Measurements from ENCODE around the gene IL10. TPM values are rescaled to one million over a fixed set of nuclear protein-coding genes. Genes with fewer than 3 reads are reported as not detected.

IL10 gene
- total and polyA plus RNA-seq, 8 donors: 0.29 to 7.2 (median 1.5) TPM; not detected in 2

- intact Hi-C loops (cut with DNase I; ENCODE audit: low total_unique reads): no loop called here
- TF ChIP-seq EP300 (IDR thresholded peaks at IDR 0.05) (no peak), POLR2AphosphoS5 (IDR thresholded peaks at IDR 0.05) (no peak), POLR2A (IDR thresholded peaks at IDR 0.05) (no peak)
- TF ChIP-seq, protein P1, sequence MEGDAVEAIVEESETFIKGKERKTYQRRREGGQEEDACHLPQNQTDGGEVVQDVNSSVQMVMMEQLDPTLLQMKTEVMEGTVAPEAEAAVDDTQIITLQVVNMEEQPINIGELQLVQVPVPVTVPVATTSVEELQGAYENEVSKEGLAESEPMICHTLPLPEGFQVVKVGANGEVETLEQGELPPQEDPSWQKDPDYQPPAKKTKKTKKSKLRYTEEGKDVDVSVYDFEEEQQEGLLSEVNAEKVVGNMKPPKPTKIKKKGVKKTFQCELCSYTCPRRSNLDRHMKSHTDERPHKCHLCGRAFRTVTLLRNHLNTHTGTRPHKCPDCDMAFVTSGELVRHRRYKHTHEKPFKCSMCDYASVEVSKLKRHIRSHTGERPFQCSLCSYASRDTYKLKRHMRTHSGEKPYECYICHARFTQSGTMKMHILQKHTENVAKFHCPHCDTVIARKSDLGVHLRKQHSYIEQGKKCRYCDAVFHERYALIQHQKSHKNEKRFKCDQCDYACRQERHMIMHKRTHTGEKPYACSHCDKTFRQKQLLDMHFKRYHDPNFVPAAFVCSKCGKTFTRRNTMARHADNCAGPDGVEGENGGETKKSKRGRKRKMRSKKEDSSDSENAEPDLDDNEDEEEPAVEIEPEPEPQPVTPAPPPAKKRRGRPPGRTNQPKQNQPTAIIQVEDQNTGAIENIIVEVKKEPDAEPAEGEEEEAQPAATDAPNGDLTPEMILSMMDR (IDR thresholded peaks at IDR 0.05): no peak
- Histone ChIP-seq H3K27me3 (no peaks in the 10 kb centered on the region), H3K27ac (no peak overlapping the region), H3K4me1 (peaks cover 29 to 62% (median 47%) of the 10 kb centered on the region in 4 donors), H3K9me3 (no peaks in the 10 kb centered on the region), H3K36me3 (peaks cover 42 to 49% (median 47%) of the 10 kb centered on the region in 4 donors), H3K4me3 (no peak overlapping the region)
- 82 to 89% (median 86%) methylated on average over 8 of the region's 8 CpGs for WGBS, 5 donors
- DNase-seq: peak in 1 of 2 donors; percentile 4
These were observed 44.2 kb downstream of the IL10 start for GRCh38 chr1:206727981-206728696.

- intact Hi-C loops (cut with DNase I; ENCODE audit: low total_unique reads): no loop called here
- H3K4me1 ChIP-seq: peaks cover 45 to 90% (median 62%) of the 10 kb centered on the region in 4 donors
- H3K27me3 ChIP-seq: no peaks in the 10 kb centered on the region
- peak; percentile 53 to 77 for DNase-seq
- peaks cover 14 to 21% (median 19%) of the 10 kb centered on the region in 4 donors for H3K36me3 ChIP-seq
- no peaks in the 10 kb centered on the region for H3K9me3 ChIP-seq
- no peak overlapping the region for H3K4me3 ChIP-seq
- peak overlapping the region in 2 of 5 donors; percentile 76 to 86 for H3K27ac ChIP-seq
- WGBS, 5 donors: 68 to 78% (median 72%) methylated on average over 8 to 9 of the region's 9 CpGs
- no peak for TF ChIP-seq POLR2AphosphoS5 (IDR thresholded peaks at IDR 0.05)
- TF ChIP-seq, protein P1 (IDR thresholded peaks at IDR 0.05): peak in 4 of 7 experiments; percentile 16 to 44 (median 28)
- no peak for TF ChIP-seq POLR2A (IDR thresholded peaks at IDR 0.05)
These were observed 47.0 kb downstream of the IL10 start for GRCh38 chr1:206725109-206725963.

- Histone ChIP-seq H3K27ac (peak overlapping the region; percentile 47 to 86 (median 75)), H3K27me3 (no peaks in the 10 kb centered on the region), H3K4me1 (peaks cover 45 to 99% (median 68%) of the 10 kb centered on the region in 4 donors), H3K36me3 (peaks cover under 1 to 7% (median 5%) of the 10 kb centered on the region in 4 donors), H3K4me3 (no peak overlapping the region), H3K9me3 (no peaks in the 10 kb centered on the region)
- peak in 1 of 2 donors; percentile 57 for DNase-seq
- intact Hi-C loops (cut with DNase I; ENCODE audit: low total_unique reads): no loop called here
- WGBS, 5 donors: 27 to 41% (median 34%) methylated on average over 11 to 12 of the region's 12 CpGs
- TF ChIP-seq POLR2AphosphoS5 (IDR thresholded peaks at IDR 0.05): peak in 2 of 3 donors; percentile 53 to 82
- TF ChIP-seq, protein P1 (IDR thresholded peaks at IDR 0.05): no peak
These were observed 48.4 kb downstream of the IL10 start for GRCh38 chr1:206723805-206724472.

DNA sequence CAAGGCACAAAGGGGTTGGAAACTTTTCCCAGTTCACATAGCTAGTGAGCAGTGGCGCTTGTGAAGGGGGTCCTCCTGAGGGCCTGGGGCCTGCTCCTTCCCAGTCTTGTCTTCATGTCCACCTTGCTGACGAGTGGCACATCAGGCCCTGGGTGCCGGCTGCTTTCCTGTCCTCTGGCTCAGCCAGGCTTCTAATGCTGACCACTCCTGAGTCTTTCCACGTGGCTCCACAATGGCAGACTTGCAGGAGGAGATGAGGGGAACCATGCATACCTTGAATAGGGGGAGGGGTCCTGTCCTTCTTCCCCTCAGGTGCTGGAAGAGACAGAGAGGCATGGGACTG, 48.9 kb downstream of the IL10 start:
- Histone ChIP-seq H3K4me3 (no peak overlapping the region), H3K9me3 (no peaks in the 10 kb centered on the region), H3K4me1 (peaks cover 45 to 94% (median 67%) of the 10 kb centered on the region in 4 donors), H3K27ac (peak overlapping the region; percentile 8 to 86 (median 75)), H3K36me3 (peaks cover 0 to 2% (median under 1%) of the 10 kb centered on the region in 4 donors), H3K27me3 (no peaks in the 10 kb centered on the region)
- TF ChIP-seq POLR2A (IDR thresholded peaks at IDR 0.05) (no peak), EP300 (IDR thresholded peaks at IDR 0.05) (no peak), POLR2AphosphoS5 (IDR thresholded peaks at IDR 0.05) (no peak)
- TF ChIP-seq, protein P1 (IDR thresholded peaks at IDR 0.05): no peak
- WGBS, 5 donors: 69 to 75% (median 72%) methylated on average over 4 of the region's 4 CpGs
- intact Hi-C loops (cut with DNase I; ENCODE audit: low total_unique reads): no loop called here
- DNase-seq: no peak

Measured in stomach (tissue), 9 donors.